GM12878 (cell line): ENCODE measurements around the gene ITGAL. TPM values are rescaled to one million over a fixed set of nuclear protein-coding genes. Genes with fewer than 3 reads are reported as not detected.

Experiments used
- ATAC-seq: fragments of 200-7000 bp; cut with Tn5 transposase; 3 replicates; pipeline ENCODE4 v1.9.1; 2020; ENCODE audit warnings: mild to moderate bottlenecking, moderate library complexity
- BruUV-seq: library from RNA; stranded (reverse); fragments of 400-500 nt; replicated peaks from 2 replicates; lab custom pipeline; 2021; lab: Mats Ljungman, UMichigan
- CTCF ChIA-PET: fragments of 300-600 bp; sonication (Branson Sonifier 250); formaldehyde crosslinking; extraction: SDS; loops from one replicate; lab custom pipeline; 2021; ENCODE audit warnings: inconsistent platforms; lab: Yijun Ruan, JAX
- POLR2A ChIA-PET: fragments of 350-600 bp; formaldehyde crosslinking; extraction: SDS; loops from one replicate; lab custom pipeline; 2021; ENCODE audit warnings: inconsistent platforms; lab: Charles Lee
- RAD21 ChIA-PET: fragments of 300-600 bp; sonication (Branson Sonifier 250); formaldehyde crosslinking; loops from one replicate; lab custom pipeline; 2023; ENCODE audit warnings: antibody characterized with exemption; ENCODE audit not compliant: unreplicated experiment; lab: Charles Lee
- SMC1A ChIA-PET: fragments of 300-600 bp; sonication (Branson Sonifier 250); formaldehyde crosslinking; loops from one replicate; lab custom pipeline; 2023; ENCODE audit not compliant: unreplicated experiment, uncharacterized antibody; lab: Charles Lee
- DNase-seq: peaks from one replicate; pipeline ENCODE4 v3.0.0-alpha.2; 2011; ENCODE audit warnings: low read depth, low spot score
- FAIRE-seq: peaks from 3 replicates; lab custom pipeline; 2011; peaks lifted over from hg19 to GRCh38; lab: Jason Lieb, UNC
- H2AFZ ChIP-seq: 2 replicates; pipeline ENCODE4 v1.6.0; 2011; ENCODE audit warnings: low read depth, low read length, control low read depth; ENCODE audit not compliant: control insufficient read depth
- H3K27ac ChIP-seq: 2 replicates; pipeline ENCODE4 v1.5.1; 2011; ENCODE audit warnings: control low read depth; ENCODE audit not compliant: control insufficient read depth, insufficient read depth
- H3K27me3 ChIP-seq, 2 experiments: replicated peaks in 1 of 2; 2 replicates each; pipeline versions ENCODE4 v1.6.0 to v1.6.1; 2011; ENCODE audit warnings: low read length in 1 of 2; ENCODE audit not compliant: control insufficient read depth in 2 of 2, insufficient read depth in 2 of 2
- H3K36me3 ChIP-seq, 2 experiments: 2 replicates each; pipeline ENCODE4 v1.5.1; 2011; ENCODE audit warnings: low read length in 1 of 2; ENCODE audit not compliant: control insufficient read depth in 2 of 2, insufficient read depth in 2 of 2
- H3K4me1 ChIP-seq: 2 replicates; pipeline ENCODE4 v1.6.1; 2011; ENCODE audit warnings: mild to moderate bottlenecking, low read length, moderate library complexity, mixed read lengths; ENCODE audit not compliant: control insufficient read depth, insufficient read depth
- H3K4me2 ChIP-seq: 2 replicates; pipeline ENCODE4 v1.6.0; 2011; ENCODE audit warnings: control low read depth; ENCODE audit not compliant: control insufficient read depth, insufficient read depth
- H3K4me3 ChIP-seq: fragments of 200-600 bp; sonication (generic); 2 replicates; pipeline ENCODE4 v1.5.1; 2016
- H3K79me2 ChIP-seq: 2 replicates; pipeline ENCODE4 v1.6.0; 2011; ENCODE audit warnings: low read length; ENCODE audit not compliant: control insufficient read depth, insufficient read depth
- H3K9ac ChIP-seq: 2 replicates; pipeline ENCODE4 v1.8.0; 2011; ENCODE audit warnings: low read length, control low read depth, mixed read lengths; ENCODE audit not compliant: control insufficient read depth, insufficient read depth
- H3K9me3 ChIP-seq: replicated peaks from 3 replicates; pipeline ENCODE4 v1.5.1; 2011; ENCODE audit warnings: mild to moderate bottlenecking, low read length; ENCODE audit not compliant: control insufficient read depth, insufficient read depth
- H4K20me1 ChIP-seq: 2 replicates; pipeline ENCODE4 v1.6.0; 2011; ENCODE audit not compliant: control insufficient read depth, insufficient read depth
- BACH1 ChIP-seq: fragments of 450-650 bp; IDR thresholded peaks from 2 replicates; pipeline ENCODE4 v1.6.1; 2017; ENCODE audit warnings: mild to moderate bottlenecking, borderline replicate concordance
- CBX5 ChIP-seq: sonication (generic); IDR thresholded peaks from 2 replicates; pipeline ENCODE4 v1.6.1; 2016; ENCODE audit warnings: low read depth, moderate library complexity, mild to moderate bottlenecking, inconsistent platforms
- E2F8 ChIP-seq: fragments of 450-650 bp; IDR thresholded peaks from 2 replicates; pipeline ENCODE4 v1.6.1; 2018; ENCODE audit warnings: mild to moderate bottlenecking, low read depth, moderate library complexity; ENCODE audit not compliant: partially characterized antibody
- EED ChIP-seq: sonication (generic); IDR thresholded peaks from 2 replicates; pipeline ENCODE4 v1.6.1; 2016; ENCODE audit warnings: antibody characterized with exemption, low read depth
- EZH2 ChIP-seq: IDR thresholded peaks from 2 replicates; pipeline ENCODE4 v1.6.1; 2012; ENCODE audit warnings: low read depth, mild to moderate bottlenecking, control low read depth, inconsistent platforms, low read length, borderline replicate concordance; ENCODE audit not compliant: control insufficient read depth
- HCFC1 ChIP-seq: fragments of 150-350 bp; IDR thresholded peaks from 2 replicates; pipeline ENCODE4 v1.6.1; 2014; ENCODE audit warnings: low read length
- IRF5 ChIP-seq: fragments of 450-650 bp; IDR thresholded peaks from 2 replicates; pipeline ENCODE4 v1.6.1; 2017; ENCODE audit warnings: borderline replicate concordance
- RELA ChIP-seq: fragments of 450-650 bp; IDR thresholded peaks from 2 replicates; pipeline ENCODE4 v1.8.0; 2014; ENCODE audit warnings: borderline replicate concordance; ENCODE audit not compliant: partially characterized antibody
- SIX5 ChIP-seq: IDR thresholded peaks from 2 replicates; pipeline ENCODE4 v1.6.1; 2011; ENCODE audit warnings: mild to moderate bottlenecking, low read depth, low read length, moderate library complexity; ENCODE audit not compliant: severe bottlenecking
- SMARCA5 ChIP-seq: fragments of 450-650 bp; IDR thresholded peaks from 2 replicates; pipeline ENCODE4 v1.6.1; 2017; ENCODE audit warnings: mild to moderate bottlenecking
- SREBF2 ChIP-seq: IDR thresholded peaks from 2 replicates; pipeline ENCODE4 v1.6.1; 2012; ENCODE audit warnings: mild to moderate bottlenecking, low read length
- ZBTB33 ChIP-seq: fragments of 450-650 bp; IDR thresholded peaks from 2 replicates; pipeline ENCODE4 v1.6.1; 2017; ENCODE audit warnings: mild to moderate bottlenecking
- WGBS: methylation state at CpG from one replicate; pipeline ENCODE4 v1.1.6; 2016; ENCODE audit warnings: low lambda C conversion rate; ENCODE audit not compliant: insufficient replicate concordance, insufficient coverage; ENCODE audit errors: missing lambda C conversion rate; 5-methylcytosine and 5-hydroxymethylcytosine counted together
- in situ Hi-C: fragments of 300-500 bp; cut with MboI; formaldehyde crosslinking; loops from 9 replicates; pipeline ENCODE4 v1.14.3; 2018; ENCODE audit warnings: mixed read lengths
- intact Hi-C: fragments of 100-400 bp; cut with micrococcal nuclease; formaldehyde crosslinking; loops from one replicate; pipeline ENCODE4 v1.14.2; 2022; ENCODE audit not compliant: unreplicated experiment
- polyA plus RNA-seq, 11 experiments: library from polyadenylated mRNA; depleted of rRNA in 4 of 11; unstranded in 6 of 11; stranded (reverse) in 5 of 11; fragments of >200 nt; fragmentation: Nextera tagmentation in 4 of 11; fragmentation: Illumina TruSeq in 1 of 11; extraction: Ambion mirVana in 4 of 11; extraction: Trizol in 1 of 11; gene quantifications; 1 replicate in 1 of 11; 2 replicates in 10 of 11; pipeline versions ENCODE4 v1.2.1 to v1.2.3, GENCODE V29; 2011 to 2016; ENCODE audit warnings: inconsistent platforms in 2 of 11, missing spikeins in 2 of 11, low read depth in 1 of 11
- total RNA-seq, 4 experiments: library from RNA; depleted of rRNA in 3 of 4; stranded (reverse); fragments of >200 nt in 3 of 4; fragmentation: Illumina TruSeq in 1 of 4; extraction: Trizol in 1 of 4; gene quantifications; 2 replicates each; pipeline versions ENCODE4 v1.2.1 to v1.2.3, GENCODE V29; 2013 to 2021

ITGAL gene
- total and polyA plus RNA-seq, 10 of the 15 experiments (the other 5 are each of a cell fraction or from before 2014, with no cell fraction given), result 10.7 to 170 (median 96.9) TPM

- CTCF ChIA-PET, result interaction anchor here (1.0 to 1.5 kb wide), 6 partner anchors 8 to 117 kb away, joined by 3 to 4 read pairs (median 3); no protein-coding TSS in a partner anchor
- peaks cover 13 to 17% of the 10 kb centered on the region in 2 experiments for H3K36me3 ChIP-seq
These were observed 8.8 kb downstream of the ITGAL start for GRCh38 chr16:30481381-30481780.

More at GRCh38 chr16:30481381-30481780, 8.8 kb downstream of the ITGAL start:
- Histone ChIP-seq H3K27me3 (no peaks in the 10 kb centered on the region), H3K4me1 (no peaks in the 10 kb centered on the region), H3K27ac (no peak overlapping the region), H3K4me2 (no peak overlapping the region), H2AFZ (no peak overlapping the region), H3K79me2 (no peaks in the 10 kb centered on the region), H3K9ac (no peak overlapping the region), H3K9me3 (no peaks in the 10 kb centered on the region), H4K20me1 (no peaks in the 10 kb centered on the region), H3K4me3 (no peak overlapping the region)
- SMC1A ChIA-PET, result interaction anchor here (0.9 kb wide), 1 partner anchor 50 kb away, joined by 3 read pairs; no protein-coding TSS in a partner anchor
- POLR2A ChIA-PET, result interaction anchor here (1.8 kb wide), 1 partner anchor 11 kb away, joined by 5 read pairs; no protein-coding TSS in a partner anchor
- TF ChIP-seq RELA (no peak), CBX5 (no peak), HCFC1 (no peak), SMARCA5 (no peak), SREBF2 (no peak), SIX5 (no peak), E2F8 (no peak), EED (no peak), ZBTB33 (no peak), EZH2 (no peak), BACH1 (no peak), IRF5 (no peak)
- intact Hi-C loops, result no loop called here
- DNase-seq (no peak), ATAC-seq (no peak), FAIRE-seq (peak; percentile 59)
- RAD21 ChIA-PET, result interaction anchor here (1.1 to 2.1 kb wide), 3 partner anchors 32 to 90 kb away, joined by 4 to 5 read pairs (median 5); partner anchors contain the start of gene ZNF688
- WGBS, result 91% methylated on average over 5 of the region's 5 CpGs
- in situ Hi-C loops, result no loop called here
- TSS peak; percentile 43 for BruUV-seq
